Cerebellar nuclear complex (tissue), 1 donor: ENCODE measurements around the gene ATP5PB.

Source experiments
- DNase-seq, 2 experiments: peaks; one replicate each; lab custom pipeline; 2025; lab: John Stamatoyannopoulos, UW

The ATP5PB gene

GRCh38 chr1:111446967-111447892 is 2.0 kb upstream of the ATP5PB start:
- DNase-seq = no peak

DNA sequence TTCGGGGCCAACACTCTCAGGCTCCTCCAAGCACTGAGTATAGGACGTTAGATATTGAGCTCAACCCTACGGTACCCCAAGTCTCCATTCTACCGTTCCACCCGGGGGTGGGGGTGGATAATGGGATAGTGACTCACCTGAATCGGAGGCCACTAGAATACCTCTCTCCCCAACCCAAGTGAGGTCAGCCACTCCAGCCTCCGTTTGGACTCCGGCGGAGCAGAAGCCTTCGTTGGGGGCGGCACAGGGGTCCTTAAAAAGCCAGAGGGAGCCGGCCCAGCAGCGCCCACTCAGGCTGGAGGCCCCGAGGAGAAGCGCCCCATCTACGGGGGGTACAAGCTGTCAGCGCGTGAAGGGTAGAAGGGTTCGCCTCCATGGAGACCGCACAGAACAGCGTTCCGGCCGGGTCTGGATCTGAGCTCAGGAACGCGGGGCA is 764 bp upstream of the ATP5PB start:
- DNase-seq = no peak

GRCh38 chr1:111449703-111450017 is 396 bp downstream of the ATP5PB start:
- no peak for DNase-seq

GRCh38 chr1:111450185-111450584 is 921 bp downstream of the ATP5PB start:
- DNase-seq = no peak

GRCh38 chr1:111452581-111452980 is 3.3 kb downstream of the ATP5PB start:
- DNase-seq = no peak

GRCh38 chr1:111453706-111454105 is 4.4 kb downstream of the ATP5PB start:
- DNase-seq = no peak

DNA sequence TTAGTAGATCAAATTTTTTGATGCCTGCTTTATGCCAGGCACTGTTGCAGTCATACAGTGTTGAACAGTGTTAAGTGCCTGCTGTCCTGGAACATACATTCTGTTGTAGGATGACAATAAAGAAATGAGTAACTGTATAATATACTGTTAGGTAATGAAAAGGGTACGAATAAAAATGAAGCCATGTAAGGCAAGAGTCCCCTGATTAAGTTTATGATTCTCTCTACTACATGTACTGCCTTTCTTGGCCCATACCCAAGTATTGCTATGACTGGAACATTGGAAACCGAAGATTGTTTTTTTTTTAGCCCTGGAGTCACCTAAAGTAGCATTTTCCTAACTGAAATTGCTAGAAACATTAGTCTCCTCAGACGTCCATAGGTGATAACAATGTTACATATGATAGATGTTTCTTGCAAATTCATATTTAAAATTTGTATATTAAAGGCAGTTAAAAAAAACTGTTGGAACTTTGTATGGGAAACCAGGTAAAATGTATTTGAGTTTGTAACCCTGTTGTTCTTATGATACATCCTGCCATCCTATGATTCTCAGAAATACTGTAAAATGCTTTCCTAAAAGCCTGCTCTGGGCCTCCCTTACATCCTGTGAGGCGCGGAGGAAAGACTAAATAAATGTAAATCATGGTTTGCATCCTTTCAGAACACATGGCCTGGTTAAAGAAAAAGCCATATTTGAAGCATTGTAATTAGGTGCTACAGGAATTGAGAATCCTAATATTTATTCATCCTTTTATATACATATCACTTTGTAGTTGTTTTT is 5.8 kb downstream of the ATP5PB start:
- no peak for DNase-seq

- no peak for DNase-seq
Observed at GRCh38 chr1:111455642-111456031, 6.4 kb downstream of the ATP5PB start.

DNA sequence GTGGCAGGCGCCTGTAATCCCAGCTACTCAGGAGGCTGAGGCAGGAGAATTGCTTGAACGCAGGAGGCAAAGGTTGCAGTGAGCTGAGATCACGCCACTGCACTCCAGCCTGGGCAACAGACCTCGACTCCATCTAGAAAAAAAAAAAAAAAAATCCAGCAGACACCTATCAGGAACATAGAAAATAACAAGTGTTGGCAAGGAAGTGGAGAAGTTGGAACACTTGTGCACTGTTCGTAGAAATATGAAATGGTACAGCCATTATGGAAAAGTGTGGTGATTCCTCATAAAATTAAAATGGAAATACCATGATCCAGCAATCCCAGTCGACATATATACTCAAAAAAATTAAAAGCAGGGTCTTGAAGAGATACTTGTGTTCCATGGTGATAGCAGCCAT is 12.5 kb downstream of the ATP5PB start:
- DNase-seq = no peak

DNA sequence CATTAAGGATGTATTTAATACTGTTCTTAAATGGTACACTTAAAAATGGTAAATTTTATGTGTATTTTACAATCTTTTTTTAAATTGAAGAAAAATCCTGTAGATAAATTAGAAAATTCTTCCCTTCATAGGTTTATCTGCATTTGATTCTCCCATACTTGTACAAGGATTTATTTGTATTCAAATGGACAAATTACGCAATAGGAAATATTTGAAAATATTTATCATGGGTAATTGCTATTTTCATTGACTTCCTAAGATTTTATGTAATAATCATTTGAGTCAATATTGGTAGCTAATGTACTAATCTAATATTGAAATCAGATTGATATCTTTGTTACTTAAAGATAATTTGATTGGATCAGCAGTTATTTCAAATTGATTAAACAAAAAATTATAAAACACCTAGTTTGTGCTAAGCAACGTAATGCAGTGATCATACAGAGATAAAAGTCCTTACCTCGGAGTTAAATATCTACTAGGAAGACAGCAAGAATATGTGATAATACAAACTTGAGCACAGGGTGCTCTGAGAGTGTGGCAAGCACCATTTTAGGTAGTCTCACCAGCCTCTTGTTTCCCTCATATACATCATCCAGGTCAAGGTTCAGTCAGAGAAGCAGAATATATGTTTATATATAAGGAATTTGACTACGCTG is 13.2 kb downstream of the ATP5PB start:
- DNase-seq = no peak

GRCh38 chr1:111463029-111463683 is 13.9 kb downstream of the ATP5PB start:
- DNase-seq = no peak

- no peak for DNase-seq
Observed at GRCh38 chr1:111465754-111466153, 16.5 kb downstream of the ATP5PB start.

DNA sequence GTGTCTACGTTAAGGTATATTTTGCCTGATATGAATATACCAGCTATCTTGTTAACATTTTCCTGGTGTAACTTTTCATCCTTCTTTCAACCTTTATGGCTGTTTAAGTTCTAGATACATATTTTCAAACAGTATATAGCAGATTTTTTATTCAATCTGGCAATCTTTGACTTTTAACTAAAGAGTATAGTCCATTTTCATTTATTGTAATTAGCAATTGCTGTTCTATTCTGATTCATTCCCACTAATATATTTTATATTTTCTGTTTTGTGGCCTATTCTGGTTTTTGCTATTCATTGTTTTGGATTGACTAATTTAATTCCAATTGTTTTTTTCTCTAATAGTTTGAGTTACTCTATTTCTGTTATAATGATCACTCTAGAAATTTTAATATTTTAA is 17.2 kb downstream of the ATP5PB start:
- DNase-seq = no peak

DNA sequence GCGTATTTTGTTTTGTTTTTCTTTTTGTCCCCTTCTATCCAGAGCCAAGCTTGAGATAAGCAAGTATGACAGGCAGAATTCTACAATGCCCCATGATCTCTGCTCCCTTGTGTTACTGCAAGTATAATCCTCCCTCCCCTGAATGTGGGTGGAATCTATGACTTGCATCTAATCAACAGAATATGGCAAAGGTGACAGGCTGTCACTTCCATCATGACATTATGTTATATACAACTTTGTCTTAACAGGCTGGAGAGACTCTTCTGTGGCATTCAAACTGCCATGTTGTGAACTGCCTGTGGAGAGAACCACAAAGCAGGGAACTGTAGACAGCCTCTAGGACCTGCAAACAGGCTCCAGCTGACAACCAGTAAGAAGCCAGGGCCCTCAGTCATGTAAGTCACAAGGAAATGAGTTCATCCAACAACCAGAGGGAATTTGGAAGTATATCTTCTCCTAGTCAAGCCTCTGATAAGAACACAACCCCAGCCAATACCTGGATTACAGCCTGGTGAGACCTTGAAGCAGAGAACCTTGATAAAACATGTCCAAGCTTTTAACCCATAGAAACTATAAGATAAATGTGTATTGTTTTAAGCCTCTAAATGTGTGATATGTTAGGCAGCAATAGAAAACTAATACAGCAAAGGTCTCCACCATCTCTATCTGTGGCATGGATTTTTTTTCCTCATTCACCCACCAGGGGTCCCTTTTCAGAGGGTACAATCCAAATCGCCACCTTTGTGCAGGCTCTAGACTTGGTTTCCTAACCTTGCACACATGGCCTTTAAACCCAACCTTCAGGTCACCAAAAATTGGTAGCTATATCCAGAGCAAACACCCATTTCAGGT is 18.8 kb downstream of the ATP5PB start:
- no peak for DNase-seq

GRCh38 chr1:111468717-111469100 is 19.4 kb downstream of the ATP5PB start:
- DNase-seq = no peak

- no peak for DNase-seq
Observed at GRCh38 chr1:111469539-111469938, 20.3 kb downstream of the ATP5PB start.

GRCh38 chr1:111470596-111470995 is 21.3 kb downstream of the ATP5PB start:
- no peak for DNase-seq

GRCh38 chr1:111471012-111471411 is 21.7 kb downstream of the ATP5PB start:
- no peak for DNase-seq

- no peak for DNase-seq
Observed at GRCh38 chr1:111471538-111471937, 22.3 kb downstream of the ATP5PB start.

- DNase-seq = no peak
Observed at GRCh38 chr1:111474106-111474505, 24.8 kb downstream of the ATP5PB start.

DNA sequence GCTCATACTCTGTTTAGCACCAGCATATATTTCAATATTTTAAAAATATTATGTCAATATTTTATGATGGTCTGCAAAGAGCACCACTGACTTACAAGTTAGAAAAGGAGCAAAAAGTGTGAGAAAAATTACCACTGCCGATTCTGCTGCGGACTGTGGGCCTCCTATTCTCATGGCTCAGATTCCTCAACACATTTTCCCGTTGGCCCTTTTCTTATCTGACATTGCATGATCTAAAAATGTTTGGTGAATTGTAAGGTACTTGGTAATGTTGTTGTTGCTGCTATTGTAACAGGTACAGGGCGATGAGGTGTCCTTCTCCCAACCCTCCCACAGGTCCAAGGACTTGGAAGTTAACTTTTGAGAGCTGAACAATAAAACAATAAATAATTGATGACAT is 25.3 kb downstream of the ATP5PB start:
- DNase-seq = no peak
